Tibial nerve (tissue), 4 donors: Measurements from ENCODE around the gene CTNND2. TPM values are rescaled to one million over a fixed set of nuclear protein-coding genes. Genes with fewer than 3 reads are reported as not detected.

Source experiments
- DNase-seq, 2 donors: peaks; one replicate each; pipeline ENCODE4 v3.0.0-alpha.2; 2019; ENCODE audit warnings: low spot score in 2 of 2
- H3K27ac ChIP-seq, 4 donors: fragments of 200-600 bp; sonication (generic) in 3 of 4; one replicate each; pipeline ENCODE4 v1.5.1; 2017 to 2019; ENCODE audit warnings: mild to moderate bottlenecking in 1 of 4
- H3K27me3 ChIP-seq, 2 donors: fragments of 200-600 bp; sonication (generic) in 1 of 2; one replicate each; pipeline versions ENCODE4 v1.5.1 to v1.6.0; 2017 to 2019
- H3K36me3 ChIP-seq, 3 donors: fragments of 200-600 bp; sonication (generic); one replicate each; pipeline ENCODE4 v1.5.1; 2018 to 2019
- H3K4me1 ChIP-seq, 4 donors: fragments of 200-600 bp; sonication (generic) in 3 of 4; one replicate each; pipeline ENCODE4 v1.5.1; 2017 to 2019
- H3K4me3 ChIP-seq, 4 donors: fragments of 200-600 bp; sonication (generic) in 3 of 4; one replicate each; pipeline ENCODE4 v1.5.1; 2017 to 2019; ENCODE audit warnings: mild to moderate bottlenecking in 1 of 4, moderate library complexity in 1 of 4
- H3K9me3 ChIP-seq, 4 donors: fragments of 200-600 bp; sonication (generic) in 3 of 4; one replicate each; pipeline ENCODE4 v1.5.1; 2017 to 2019
- EP300 ChIP-seq, 2 donors: sonication (generic); formaldehyde crosslinking; IDR thresholded peaks; one replicate each; pipeline ENCODE4 v1.6.1; 2017; ENCODE audit warnings: antibody characterized with exemption in 2 of 2, mild to moderate bottlenecking in 1 of 2
- POLR2A ChIP-seq, 2 donors: fragments of 450-650 bp; IDR thresholded peaks; one replicate each; pipeline ENCODE4 v1.6.1; 2017; ENCODE audit warnings: antibody characterized with exemption in 2 of 2, mild to moderate bottlenecking in 2 of 2, moderate library complexity in 2 of 2
- WGBS, 2 donors: methylation state at CpG; one replicate each; pipeline ENCODE4 v1.1.5; 2018; 5-methylcytosine and 5-hydroxymethylcytosine counted together
- total RNA-seq, 4 donors: library from RNA; depleted of rRNA; stranded (reverse); fragments of >200 nt; gene quantifications; one replicate each; pipeline ENCODE4 v1.1.0, GENCODE V29; 2016
- TF ChIP-seq, protein P1 (sequence below), 5 experiments: fragments of 200-600 bp in 3 of 5; fragments of 450-650 bp in 2 of 5; sonication (generic) in 3 of 5; IDR thresholded peaks; one replicate each; pipeline ENCODE4 v1.5.1; 2016 to 2019; ENCODE audit warnings: antibody characterized with exemption in 5 of 5, mild to moderate bottlenecking in 3 of 5, moderate library complexity in 2 of 5

The CTNND2 gene
- total RNA-seq, 4 donors from 2014 or later, result 1.5 to 5.7 (median 2.5) TPM; not detected in 1

DNA sequence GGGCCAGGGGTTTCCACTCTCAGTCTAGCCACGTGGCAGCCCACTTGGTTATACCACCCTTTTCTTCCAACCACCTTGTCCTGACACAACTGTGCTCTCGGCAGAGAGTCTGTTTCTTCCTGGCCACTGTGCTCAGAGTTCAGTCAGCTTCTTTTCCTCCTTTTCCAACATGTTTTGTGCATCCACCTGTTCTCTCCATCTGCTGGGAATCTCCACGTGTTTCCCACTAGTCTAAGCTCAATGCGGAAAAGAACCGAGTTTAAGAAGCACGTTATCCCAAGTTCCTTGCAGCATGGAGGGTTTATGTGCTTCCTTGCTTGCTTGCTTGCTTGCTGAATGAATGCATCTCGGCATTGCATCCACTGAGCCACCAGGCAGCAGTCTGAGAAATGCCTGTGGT lies 599.6 kb downstream of the CTNND2 start:
- H3K4me1 ChIP-seq, result no peaks in the 10 kb centered on the region
- no peaks in the 10 kb centered on the region for H3K27me3 ChIP-seq
- no peak for TF ChIP-seq POLR2A (IDR thresholded peaks at IDR 0.05)
- TF ChIP-seq EP300 (IDR thresholded peaks at IDR 0.05), result no peak
- TF ChIP-seq, protein P1, sequence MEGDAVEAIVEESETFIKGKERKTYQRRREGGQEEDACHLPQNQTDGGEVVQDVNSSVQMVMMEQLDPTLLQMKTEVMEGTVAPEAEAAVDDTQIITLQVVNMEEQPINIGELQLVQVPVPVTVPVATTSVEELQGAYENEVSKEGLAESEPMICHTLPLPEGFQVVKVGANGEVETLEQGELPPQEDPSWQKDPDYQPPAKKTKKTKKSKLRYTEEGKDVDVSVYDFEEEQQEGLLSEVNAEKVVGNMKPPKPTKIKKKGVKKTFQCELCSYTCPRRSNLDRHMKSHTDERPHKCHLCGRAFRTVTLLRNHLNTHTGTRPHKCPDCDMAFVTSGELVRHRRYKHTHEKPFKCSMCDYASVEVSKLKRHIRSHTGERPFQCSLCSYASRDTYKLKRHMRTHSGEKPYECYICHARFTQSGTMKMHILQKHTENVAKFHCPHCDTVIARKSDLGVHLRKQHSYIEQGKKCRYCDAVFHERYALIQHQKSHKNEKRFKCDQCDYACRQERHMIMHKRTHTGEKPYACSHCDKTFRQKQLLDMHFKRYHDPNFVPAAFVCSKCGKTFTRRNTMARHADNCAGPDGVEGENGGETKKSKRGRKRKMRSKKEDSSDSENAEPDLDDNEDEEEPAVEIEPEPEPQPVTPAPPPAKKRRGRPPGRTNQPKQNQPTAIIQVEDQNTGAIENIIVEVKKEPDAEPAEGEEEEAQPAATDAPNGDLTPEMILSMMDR (IDR thresholded peaks at IDR 0.05), result no peak
- 81 to 85% methylated on average over 7 of the region's 7 CpGs for WGBS, 2 donors
- no peaks in the 10 kb centered on the region for H3K36me3 ChIP-seq
- H3K4me3 ChIP-seq, result no peak overlapping the region
- H3K9me3 ChIP-seq, result no peaks in the 10 kb centered on the region
- no peak overlapping the region for H3K27ac ChIP-seq
- no peak for DNase-seq

DNA sequence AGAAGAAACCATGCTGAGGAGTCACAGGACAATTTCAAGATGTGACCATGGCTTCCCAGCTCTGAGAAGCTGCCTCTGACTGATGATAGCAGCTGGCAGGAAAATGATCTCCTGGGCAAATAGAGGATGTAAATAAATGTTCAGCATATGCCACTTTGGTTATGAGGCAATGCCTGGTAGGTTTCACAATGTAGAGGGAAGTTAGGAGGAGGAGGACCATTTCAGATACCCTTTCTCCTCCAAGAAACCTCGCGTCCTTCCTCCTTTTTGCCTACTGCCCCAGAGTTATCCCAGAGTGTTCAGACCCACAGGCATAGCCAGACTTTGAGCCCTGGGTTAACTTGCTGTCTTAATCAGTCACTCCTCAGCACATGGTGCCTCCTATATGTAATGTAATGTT lies 601.6 kb downstream of the CTNND2 start:
- Histone ChIP-seq H3K27me3 (no peaks in the 10 kb centered on the region), H3K9me3 (no peaks in the 10 kb centered on the region), H3K4me3 (no peak overlapping the region), H3K4me1 (no peaks in the 10 kb centered on the region), H3K36me3 (no peaks in the 10 kb centered on the region), H3K27ac (no peak overlapping the region)
- peak in 1 of 2 donors; percentile 23 for DNase-seq
- TF ChIP-seq POLR2A (IDR thresholded peaks at IDR 0.05) (no peak), EP300 (IDR thresholded peaks at IDR 0.05) (peak in 1 of 2 donors; percentile 59)
- 81 to 88% methylated on average over 2 of the region's 2 CpGs for WGBS, 2 donors

DNA sequence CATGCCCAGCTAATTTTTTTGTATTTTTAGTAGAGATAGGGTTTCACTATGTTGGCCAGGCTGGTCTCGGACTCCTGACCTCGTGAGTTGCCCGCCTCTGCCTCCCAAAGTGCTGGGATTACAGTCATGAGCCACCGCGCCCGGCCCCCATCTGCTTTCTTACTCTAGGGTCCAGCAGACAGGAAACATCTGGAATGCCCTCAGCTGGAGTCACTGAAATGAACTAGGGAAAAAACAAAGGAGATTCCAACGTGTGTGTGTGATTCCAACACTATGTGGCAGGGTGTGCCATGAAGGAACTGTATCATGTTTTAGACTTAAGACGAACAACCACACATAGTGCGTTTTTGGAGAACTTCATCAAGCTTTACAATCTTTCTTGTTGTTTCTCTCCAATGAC lies 603.1 kb downstream of the CTNND2 start:
- H3K27ac ChIP-seq, result no peak overlapping the region
- DNase-seq, result no peak
- TF ChIP-seq, protein P1 (IDR thresholded peaks at IDR 0.05), result no peak
- TF ChIP-seq POLR2A (IDR thresholded peaks at IDR 0.05), result no peak
- no peak for TF ChIP-seq EP300 (IDR thresholded peaks at IDR 0.05)
- H3K4me3 ChIP-seq, result no peak overlapping the region
- H3K36me3 ChIP-seq, result no peaks in the 10 kb centered on the region
- 60 to 67% methylated on average over 9 of the region's 9 CpGs for WGBS, 2 donors
- H3K9me3 ChIP-seq, result no peaks in the 10 kb centered on the region
- H3K27me3 ChIP-seq, result no peaks in the 10 kb centered on the region
- no peaks in the 10 kb centered on the region for H3K4me1 ChIP-seq

DNA sequence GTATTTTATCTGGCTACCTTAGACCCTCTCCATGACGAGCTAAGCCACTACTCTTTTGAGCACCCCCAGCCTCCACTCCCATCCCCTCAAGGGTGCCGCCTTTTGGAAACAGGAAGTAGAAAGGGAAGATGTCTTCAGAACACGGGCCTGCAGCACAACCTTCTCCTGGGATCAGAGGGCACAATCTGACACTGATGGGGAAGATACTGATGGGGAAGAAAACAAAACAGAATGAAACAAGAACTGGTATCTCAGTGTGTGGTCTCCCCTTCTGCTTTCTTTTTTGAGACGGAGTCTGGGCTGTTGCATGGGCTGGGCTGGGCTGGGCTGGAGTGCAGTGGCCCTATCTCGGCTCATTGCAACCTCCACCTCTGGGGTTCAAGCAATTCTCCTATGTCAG lies 603.5 kb downstream of the CTNND2 start:
- no peaks in the 10 kb centered on the region for H3K9me3 ChIP-seq
- no peaks in the 10 kb centered on the region for H3K36me3 ChIP-seq
- no peaks in the 10 kb centered on the region for H3K4me1 ChIP-seq
- no peaks in the 10 kb centered on the region for H3K27me3 ChIP-seq
- no peak for DNase-seq
- TF ChIP-seq, protein P1 (IDR thresholded peaks at IDR 0.05), result no peak
- TF ChIP-seq POLR2A (IDR thresholded peaks at IDR 0.05) (no peak), EP300 (IDR thresholded peaks at IDR 0.05) (no peak)
- H3K4me3 ChIP-seq, result no peak overlapping the region
- H3K27ac ChIP-seq, result no peak overlapping the region
- 61 to 64% methylated on average over 5 of the region's 5 CpGs for WGBS, 2 donors

DNA sequence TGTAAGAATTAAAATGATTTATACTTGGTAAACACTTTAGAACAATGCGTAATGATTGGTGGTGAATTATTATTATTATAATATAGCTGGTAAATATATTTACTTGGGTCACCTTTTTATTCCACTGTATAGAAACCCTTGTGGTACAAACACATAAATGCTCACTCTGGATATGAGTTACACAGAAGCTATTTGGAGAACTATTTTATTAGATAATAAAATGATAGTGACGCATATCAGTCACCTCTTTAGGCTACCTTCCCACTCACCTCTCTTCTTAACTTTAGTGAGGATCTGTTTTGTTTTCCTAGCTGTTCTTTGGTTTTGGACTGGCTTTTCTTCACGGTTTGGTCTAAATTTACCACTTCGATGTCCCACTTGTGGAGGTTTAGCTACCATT lies 605.4 kb downstream of the CTNND2 start:
- Histone ChIP-seq H3K9me3 (peaks cover 0 to 3% (median 0%) of the 10 kb centered on the region in 4 donors), H3K27me3 (no peaks in the 10 kb centered on the region), H3K27ac (no peak overlapping the region), H3K4me1 (no peaks in the 10 kb centered on the region), H3K4me3 (no peak overlapping the region), H3K36me3 (no peaks in the 10 kb centered on the region)
- WGBS, 2 donors, result 94 to 96% methylated on average over 4 of the region's 4 CpGs
- DNase-seq, result no peak
- TF ChIP-seq, protein P1 (IDR thresholded peaks at IDR 0.05), result no peak
- no peak for TF ChIP-seq EP300 (IDR thresholded peaks at IDR 0.05)
- no peak for TF ChIP-seq POLR2A (IDR thresholded peaks at IDR 0.05)

DNA sequence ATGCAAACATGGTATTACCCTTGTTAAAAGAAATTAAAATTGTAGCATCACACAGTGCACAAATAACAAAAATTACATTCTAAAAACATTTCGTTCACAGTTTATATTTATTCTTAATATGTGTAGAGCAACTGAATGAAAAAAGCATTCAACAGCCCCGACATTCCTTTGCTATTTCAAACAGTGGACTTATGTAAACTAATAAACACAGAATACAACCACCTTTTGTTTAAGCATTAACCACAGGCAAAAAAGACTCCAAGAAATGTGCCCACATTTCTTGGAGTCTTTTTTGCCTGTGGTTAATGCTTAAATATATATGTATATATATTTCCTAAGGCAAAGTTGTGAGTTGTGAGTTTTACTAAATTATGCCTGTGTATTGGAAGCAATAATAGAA lies 610.7 kb downstream of the CTNND2 start:
- DNase-seq, result no peak
- Histone ChIP-seq H3K4me1 (no peaks in the 10 kb centered on the region), H3K27me3 (no peaks in the 10 kb centered on the region), H3K9me3 (peaks cover 0 to 3% (median 0%) of the 10 kb centered on the region in 4 donors), H3K27ac (no peak overlapping the region), H3K4me3 (no peak overlapping the region), H3K36me3 (no peaks in the 10 kb centered on the region)
- TF ChIP-seq, protein P1 (IDR thresholded peaks at IDR 0.05), result no peak
- no peak for TF ChIP-seq POLR2A (IDR thresholded peaks at IDR 0.05)
- 15 to 42% methylated on average over 2 of the region's 2 CpGs for WGBS, 2 donors
